NOMO-1 (cell line): ENCODE measurements around the gene PACRG.

Experiments
- DNase-seq, 2 experiments: peaks; one replicate each; lab custom pipeline; 2025; ENCODE audit not compliant: unreplicated experiment in 2 of 2; lab: John Stamatoyannopoulos, UW

The PACRG gene

DNA sequence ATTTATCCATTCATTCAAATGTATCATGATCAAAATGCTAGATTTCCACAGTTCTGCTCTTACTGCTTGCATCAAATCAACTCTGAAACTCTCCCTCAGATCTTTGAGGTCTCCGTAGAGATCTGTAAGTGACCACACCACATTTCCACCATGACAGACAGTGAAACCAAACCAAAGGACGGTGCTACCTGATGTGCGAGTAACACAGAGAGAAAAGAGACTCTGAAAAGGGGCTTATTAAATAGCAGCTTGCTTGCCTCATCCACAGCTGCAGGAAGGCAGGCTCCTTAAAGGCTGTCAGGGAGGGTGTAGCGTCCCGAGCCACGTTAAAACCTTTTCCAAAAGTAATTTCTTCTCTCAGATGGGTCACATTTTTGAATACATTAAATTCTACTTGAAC, 335.8 kb downstream of the PACRG start:
- DNase-seq, result no peak

DNA sequence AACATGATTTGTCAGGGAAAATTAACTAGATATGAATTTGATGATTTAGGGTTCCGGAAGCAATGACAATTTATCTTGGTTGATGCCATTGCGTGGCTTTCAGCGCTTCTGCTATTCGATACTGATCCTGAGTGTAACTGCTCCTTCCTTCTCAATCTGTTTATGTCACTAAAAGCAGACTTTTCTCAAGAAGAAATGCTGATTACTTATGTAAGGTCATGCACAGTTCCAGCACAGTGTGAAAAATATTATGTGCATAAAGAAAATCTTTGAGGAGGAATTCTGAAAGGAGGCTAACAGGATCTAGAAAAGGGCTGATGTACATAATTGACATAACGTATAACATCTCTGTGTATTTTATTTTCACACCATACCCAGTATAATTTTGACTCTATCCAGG, 336.6 kb downstream of the PACRG start:
- no peak for DNase-seq

DNA sequence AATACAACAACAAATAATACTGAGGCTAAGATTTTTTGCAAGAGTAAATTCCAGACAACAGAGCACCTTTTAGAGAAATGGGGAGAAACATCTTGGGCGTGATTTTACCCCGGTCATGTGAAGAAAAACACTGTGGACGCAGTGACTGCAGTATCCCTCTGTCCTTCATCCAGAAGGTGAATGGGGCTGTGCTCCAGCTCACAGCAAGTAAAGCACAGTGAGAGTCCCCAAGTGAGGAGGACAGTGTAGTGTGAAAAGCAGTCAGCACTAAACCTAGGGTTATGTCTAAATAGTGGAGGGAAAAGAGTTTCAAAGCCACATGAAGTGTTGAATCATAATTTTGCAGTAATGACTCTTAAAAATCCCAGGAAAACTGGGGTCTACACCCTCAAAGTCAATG, 338.4 kb downstream of the PACRG start:
- no peak for DNase-seq

DNA sequence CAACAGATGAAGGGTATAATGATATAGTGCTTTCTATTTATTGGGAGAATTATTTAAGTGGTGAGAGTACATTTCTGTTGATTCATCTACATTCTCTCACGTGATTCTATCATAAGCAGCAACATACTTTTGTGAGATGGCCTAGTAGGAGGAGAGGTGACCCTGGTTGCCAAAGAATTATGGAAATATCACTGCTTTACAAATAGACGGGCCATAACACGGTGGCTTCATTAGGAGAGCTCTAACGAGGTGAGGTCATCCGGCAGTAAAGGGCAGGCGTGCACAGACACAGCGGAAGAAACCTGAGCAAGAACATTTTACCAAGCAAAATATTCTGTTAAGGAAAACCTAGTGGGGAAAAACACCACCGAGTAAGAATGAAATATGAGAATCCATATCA, 349.4 kb downstream of the PACRG start:
- no peak for DNase-seq

DNA sequence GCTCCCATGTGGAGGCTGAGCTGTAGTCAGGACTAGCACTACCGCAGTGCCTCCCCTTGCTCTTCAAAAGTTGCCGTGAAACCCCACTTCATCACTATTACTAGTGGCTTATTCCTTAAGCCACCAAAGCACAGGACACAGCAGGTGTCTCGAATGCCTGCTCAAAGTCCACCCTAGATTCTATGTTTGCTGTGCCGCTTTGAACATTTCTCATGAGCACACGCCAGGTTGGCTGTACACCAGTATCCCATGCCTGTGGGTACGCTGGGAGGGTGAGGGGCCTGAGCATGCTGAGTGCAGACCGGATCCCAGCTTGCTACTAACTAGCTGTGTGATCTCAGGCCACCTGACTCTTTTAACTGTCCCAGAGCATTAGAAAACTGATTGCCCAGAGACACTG, 350.9 kb downstream of the PACRG start:
- DNase-seq, result no peak

DNA sequence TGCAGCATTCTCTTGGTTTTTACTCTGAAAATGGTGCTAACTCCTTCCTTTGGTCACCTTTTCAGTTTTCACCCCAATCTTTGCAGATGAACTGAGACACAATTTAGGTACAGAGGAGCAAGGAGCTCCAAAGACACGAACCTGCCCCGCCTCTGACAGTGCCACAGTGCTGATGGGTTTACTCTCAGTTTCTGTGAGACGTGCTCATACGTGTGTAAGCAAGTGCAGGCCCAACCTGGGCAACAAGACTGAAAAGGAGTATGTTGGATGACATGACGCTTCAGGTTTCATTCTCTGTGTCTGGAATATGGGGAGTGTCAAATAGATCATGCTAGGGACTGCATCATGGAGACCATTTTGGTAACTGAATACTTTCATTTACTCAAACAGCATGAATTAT, 352.5 kb downstream of the PACRG start:
- no peak for DNase-seq

DNA sequence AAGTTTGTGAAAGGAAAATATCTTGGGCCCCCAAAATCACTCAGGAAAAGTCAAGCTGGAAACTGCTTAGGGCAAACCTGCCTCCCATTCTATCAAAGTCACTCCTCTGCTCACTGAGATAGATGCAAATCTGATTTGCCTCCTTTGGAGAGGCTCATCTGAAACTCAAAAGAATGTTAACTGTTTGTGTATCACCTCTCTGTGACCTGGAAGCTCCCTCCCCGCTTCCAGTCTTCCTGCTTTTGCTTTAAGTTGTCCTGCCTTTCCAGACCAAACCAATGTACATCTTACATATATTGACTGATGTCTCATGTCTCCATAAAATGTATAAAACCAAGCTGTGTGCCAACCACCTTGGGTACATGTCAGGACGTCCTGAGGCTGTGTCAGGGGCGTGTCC, 355.4 kb downstream of the PACRG start:
- DNase-seq, result no peak

DNA sequence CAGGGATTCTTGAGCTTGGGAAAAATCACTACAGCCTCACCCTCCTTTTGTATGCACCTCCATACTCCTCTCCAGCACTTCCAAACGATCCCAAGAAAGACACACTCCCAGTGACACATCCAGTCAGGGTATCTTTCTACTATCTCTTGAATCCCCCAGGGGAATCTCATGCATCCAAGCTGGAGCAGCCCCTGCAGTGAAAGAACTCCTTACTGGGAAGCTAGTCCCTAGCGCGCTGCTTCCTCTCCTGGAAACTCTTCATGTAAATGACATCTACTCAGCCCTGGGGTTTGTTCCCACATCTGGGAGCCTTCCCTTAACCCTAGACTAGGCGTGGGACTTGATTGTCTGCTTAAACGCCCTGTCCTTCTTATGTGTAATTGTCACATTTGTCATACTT, 357.7 kb downstream of the PACRG start:
- DNase-seq, result no peak

DNA sequence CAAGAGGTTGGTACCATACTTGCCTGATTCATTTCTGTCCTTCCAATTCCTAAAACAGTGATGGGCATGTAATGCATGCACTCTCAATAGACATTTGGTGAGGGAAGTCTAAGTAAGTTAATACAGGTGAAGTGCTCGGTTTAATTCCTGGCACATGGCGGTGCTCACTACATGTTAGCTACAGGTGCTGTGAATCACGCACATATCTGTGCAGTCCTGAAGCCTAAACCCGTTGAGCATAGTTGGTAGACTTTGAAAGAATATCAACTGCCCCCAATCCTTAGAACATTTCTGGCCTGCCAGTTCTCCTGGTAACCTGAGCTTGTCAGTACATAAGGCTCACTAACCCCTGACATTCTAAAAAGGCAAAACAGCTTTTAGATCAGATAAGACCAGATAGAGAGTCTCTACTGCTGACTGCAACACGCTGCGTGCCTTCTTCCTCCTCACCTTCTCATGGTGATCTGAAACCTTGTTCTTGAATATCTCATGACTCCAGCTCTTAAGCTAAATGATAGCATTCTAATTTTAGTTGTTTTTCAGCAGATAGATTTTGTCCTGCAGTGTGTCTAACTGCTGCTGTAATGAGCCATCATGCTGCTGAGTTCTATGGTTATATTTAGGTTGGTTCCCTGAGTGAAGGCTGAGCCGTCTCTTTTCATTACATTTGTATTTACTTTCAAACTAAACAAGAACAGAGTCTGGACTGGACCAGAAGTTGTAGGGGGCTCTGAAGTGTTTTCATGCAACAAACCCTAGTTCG, 358.3 kb downstream of the PACRG start:
- DNase-seq, result no peak

DNA sequence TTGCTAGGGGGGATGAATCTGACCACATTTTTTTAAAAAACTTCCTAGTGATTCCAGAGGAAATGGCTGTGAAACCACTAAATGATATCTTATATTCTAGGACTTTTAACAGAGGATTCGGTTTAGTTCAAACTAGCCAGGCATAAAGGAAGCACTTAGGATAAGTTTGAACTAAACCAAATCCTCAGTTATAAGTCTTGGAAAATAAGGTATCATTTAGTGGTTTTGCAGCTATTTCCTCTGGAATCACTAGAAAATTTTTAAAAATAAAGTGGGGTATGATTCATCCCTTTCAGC, 358.8 kb downstream of the PACRG start:
- DNase-seq, result no peak

DNA sequence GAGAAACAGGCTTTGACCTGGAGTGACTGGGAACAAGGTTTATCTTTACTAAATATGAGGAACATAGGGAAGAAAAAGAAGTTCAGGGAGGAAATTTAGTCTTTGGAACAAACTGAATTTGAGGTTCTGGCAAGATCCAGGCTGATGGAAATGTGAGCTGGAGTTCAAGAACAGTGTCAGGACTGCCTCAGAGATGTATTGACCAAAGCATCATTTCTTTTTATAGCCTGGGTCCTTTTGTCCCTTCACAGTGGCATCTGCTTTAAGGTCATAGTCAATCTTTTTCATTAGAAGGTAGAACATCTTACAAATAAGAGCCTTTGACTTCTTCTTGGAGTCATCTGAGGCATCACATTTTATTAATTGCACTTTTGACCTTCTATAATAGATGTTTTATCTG, 360.2 kb downstream of the PACRG start:
- no peak for DNase-seq

DNA sequence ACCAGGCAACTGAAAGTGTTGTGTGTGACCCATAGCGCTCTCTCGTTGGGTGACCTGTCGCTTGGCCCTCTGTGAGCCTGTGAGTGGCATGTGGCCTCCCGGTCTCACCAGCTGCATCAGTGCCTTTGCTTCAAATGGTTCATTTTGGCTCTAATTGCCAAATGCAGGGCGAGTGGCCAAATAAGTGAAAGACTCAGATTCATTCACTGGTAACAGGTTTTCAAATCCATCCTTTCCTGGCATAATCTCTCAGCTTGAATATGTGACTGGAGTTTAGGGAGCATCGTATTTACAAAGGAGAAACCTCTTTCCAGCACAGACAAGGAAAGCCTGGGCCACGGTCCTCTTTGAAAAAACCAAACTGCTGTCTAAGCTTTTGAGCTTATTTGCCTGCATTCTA, 365.1 kb downstream of the PACRG start:
- no peak for DNase-seq

DNA sequence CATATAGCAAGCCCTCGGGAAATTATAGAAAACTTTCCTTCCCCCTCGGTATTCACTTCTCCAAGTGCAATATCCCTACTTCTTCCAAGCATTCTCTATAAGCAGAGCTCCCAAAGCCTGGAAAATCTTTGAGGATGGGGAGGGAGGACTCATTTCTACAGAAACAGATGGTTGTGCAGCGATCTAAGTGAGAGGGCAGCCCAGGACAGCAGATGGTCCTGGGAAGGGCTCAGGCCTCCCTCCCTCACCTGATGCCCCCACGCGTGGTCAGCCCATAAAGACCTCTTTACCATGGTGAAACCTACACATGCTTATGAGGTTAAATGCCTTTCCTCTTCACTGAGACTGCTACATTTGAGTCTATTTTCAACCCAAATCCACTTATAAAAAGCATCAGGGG, 367.1 kb downstream of the PACRG start:
- no peak for DNase-seq

DNA sequence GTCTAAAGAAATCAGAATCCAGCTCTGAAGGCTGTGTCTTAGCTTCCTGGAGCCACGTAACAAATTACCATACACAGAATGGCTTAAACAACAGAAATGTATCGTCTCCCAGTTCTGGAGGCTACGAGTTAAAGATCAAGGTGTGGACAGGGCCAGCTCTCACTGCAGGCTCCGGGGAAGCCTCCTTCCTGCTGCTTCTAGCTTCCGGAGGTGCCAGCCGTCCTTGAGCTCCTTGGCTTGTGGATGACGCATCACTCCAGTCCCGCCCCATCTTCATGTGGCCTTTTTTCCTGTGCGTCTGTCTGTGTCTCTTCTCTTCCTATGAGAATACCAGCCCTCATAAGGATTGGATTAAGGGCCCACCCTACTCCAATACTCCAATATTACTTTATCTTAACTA, 367.6 kb downstream of the PACRG start:
- no peak for DNase-seq

DNA sequence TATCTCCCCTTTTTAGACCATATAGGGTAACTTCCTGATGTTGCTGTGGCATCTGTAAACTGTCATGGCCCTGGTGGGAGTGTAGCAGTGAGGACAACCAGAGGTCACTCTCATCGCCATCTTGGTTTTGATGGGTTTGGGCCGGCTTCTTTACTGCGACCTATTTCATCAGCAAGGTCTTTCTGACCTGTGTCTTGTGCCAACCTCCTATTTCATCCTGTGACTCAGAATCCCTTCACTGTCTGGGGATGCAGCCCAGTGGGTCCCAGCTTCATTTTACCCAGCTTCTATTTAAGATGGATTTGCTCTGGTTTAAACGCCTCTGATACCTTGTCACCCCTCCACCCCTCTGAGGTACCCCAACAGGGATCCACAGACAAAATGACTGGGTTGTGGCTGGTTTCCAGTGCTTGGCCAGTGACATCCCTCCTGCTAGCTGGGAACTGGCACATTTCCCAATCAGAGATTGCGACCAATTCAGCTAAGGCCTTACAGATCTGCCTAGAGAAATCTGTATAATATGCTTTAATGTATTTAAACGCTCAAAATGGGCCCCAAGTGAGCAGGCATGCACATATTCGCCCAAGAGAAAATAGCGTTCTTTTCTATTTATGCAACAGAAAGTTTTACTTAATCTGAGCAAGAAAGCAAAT, 371.2 kb downstream of the PACRG start:
- DNase-seq, result no peak

DNA sequence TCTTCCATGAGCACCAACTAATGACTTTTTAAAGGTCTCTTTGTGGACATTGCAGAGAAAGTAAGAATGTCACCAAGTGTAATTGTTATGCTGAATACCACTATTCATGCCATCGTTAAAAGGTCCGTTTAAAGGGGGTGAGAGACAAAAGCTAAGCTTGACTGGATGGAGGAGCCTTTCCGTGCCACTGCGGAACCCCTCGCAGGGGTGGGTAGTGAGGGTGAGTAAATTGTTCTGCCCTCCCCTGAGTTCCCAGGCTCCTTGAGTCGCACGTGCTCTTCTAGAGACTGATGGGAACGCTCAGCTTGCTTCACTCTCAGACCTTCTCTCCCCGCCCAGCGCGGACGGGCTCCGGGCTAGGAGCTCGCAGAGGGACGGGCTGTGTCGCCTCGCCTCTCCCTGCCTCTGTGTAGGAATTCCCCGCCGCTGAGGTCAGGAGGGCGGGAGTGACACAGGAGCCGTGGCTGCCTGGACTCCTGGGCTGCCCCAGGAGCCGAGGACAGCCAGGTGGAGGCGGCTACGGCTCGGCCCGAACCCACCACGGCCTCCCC, 371.9 kb downstream of the PACRG start:
- DNase-seq, result no peak

DNA sequence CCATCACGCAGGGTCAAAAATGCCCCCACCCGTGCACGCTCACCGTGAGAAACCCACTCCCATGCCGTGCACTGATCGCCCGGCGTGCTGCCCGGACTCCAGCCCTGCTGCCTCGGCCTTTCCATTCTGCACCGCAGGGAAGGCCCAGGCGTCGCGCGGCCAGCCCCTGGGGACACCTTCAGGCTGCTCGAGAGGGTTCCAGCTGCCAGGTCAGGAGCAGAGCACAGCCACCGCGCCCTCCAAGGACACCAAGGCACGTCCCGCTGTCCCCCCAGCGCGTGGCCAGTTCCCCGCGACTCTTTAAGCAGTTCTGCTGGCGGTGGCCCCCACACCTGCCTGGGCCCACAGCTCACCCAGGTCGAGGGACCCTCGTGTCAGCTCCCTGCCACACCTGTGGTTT, 372.5 kb downstream of the PACRG start:
- DNase-seq, result no peak

DNA sequence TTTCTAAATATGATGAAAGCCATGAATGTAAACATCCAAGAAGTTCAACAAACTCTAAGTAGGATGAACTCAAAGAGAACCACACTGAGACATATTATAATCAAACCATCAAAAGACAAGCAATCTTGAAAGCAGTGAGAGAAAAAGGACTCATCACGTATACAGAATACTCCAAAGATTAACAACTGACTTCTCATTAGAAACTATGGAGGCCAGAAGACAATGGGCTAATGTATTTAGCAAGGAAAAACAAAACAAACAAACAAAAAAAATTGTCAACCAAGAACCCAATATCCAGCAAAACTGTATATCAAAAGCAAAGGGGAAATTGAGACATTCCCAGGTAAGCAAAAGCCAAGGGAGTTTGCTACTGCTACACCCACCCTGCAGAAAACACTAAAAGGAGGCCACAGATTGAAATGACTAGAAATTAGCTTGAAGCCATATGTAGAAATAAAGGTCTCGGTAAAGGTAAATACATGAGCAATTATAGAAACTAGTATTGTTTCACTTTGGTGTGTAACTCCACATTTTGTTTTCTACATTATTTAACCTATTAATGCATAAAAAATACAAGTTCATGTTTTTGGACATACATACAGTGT, 385.7 kb downstream of the PACRG start:
- DNase-seq, result no peak

DNA sequence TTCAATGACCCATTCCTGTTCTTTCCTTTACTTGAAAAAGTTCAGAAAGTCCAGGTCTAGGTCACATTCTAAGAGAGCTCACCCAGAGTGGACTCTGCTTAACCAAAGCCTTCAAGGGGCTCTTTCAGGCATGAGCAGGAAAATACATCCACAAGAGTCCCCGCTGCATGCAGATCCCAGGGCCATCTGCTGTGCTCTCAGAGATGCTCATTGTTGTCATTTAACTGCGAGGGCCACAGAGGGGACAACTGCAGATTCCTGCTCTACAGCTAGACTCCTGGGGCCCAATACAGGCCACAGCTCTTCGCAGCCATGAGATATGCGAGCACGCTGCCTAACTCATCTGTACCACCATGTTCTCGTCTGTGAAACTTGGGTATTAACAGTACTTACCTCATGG, 391.2 kb downstream of the PACRG start:
- no peak for DNase-seq

DNA sequence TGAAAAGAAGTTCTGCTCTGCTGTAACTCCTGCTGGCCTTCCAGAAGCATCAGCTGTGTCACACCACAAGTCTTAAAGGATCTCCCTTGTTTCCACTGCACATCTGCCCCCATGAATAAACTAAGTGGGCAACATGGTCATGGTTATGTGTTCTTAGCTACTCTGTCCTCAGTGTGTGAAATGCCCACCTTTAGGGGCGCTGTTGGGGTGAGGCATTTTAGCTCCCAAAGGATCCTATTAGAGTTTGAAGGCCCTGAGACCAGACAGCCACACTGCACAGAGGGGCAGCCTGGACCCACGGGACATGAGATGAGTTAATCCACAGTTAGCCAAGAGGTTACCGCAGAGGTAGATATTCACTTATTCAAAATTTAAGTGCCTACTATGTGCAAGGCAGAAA, 392.4 kb downstream of the PACRG start:
- DNase-seq, result no peak

DNA sequence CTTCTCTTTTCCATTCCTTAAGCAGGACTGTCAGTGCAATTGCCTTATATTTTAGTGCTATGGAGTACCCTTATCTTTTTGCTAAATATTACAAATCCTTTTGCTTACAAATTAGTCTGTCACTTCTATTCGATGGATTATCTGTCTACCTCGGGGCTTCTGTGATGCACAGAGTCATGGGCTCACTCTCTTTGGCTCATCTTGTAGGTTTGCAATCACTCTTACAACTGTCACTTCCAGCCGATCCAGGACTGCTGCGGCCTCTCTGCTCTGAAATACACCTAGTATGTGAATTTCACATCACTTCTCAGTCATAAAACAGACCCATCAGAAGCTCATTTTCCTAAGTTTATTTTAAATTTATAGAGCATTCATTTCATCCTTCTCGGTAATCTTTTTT, 393.5 kb downstream of the PACRG start:
- no peak for DNase-seq

DNA sequence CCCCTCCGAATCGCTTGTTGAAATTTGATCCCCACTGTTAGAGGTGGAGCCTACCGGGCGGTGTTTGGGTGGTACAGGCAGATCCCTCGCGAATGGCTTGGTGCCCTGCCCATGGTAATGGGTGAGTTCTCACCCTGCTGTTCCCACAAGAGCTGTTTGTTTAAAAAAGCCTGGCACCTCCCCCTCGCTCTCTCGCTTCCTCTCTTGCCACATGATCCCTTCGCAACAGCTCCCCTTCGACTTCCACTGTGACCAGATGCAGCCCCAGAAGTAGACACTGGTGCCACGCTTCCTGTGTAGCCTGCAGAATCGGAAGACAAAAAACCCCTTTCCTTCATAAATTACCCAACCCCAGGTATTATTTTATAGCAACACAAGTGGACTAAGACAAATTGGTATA, 394.6 kb downstream of the PACRG start:
- peak; percentile 29 to 63 for DNase-seq
